SK-N-MC (cell line): Measurements from ENCODE around the gene LRRC23.

Experiments used
- EZH2 ChIP-seq: fragments of 200-600 bp; sonication (generic); IDR thresholded peaks from one replicate; pipeline ENCODE4 v1.6.1; 2017; ENCODE audit warnings: antibody characterized with exemption
- POLR2AphosphoS5 ChIP-seq: IDR thresholded peaks from 2 replicates; pipeline ENCODE4 v1.6.1; 2012; ENCODE audit warnings: mild to moderate bottlenecking, low read depth, low read length, borderline replicate concordance

DNA sequence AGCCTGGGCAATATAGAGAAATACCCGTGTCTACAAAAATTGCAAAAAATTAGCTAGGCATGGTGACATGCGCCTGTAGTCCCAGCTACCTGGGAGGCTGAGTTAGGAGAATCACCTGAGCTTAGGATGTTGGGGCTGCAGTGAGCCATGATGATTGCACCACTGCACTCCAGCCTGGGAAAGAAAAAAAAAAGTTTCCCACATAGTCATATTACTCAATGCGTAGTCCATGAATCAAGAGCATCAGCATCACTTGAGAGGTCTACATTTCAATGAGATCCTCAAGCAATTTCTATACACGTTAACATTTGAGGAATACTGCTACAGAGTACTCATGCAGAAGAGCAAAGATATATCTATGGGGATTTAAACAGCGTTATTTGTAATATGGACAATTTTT is 5.2 kb upstream of the LRRC23 start:
- TF ChIP-seq POLR2AphosphoS5 (no peak), EZH2 (no peak)
